Naive thymus-derived CD8-positive, alpha-beta T cell (primary cell): ENCODE measurements around the gene ITGAL. TPM values are rescaled to one million over a fixed set of nuclear protein-coding genes. Genes with fewer than 3 reads are reported as not detected.

Experiments
- ATAC-seq, 2 donors: fragments of 150-1000 bp; cut with Tn5 transposase in 1 of 2; sonication (Bioruptor Pico), chemical (Tn5 transposase) in 1 of 2; 1 replicate in 1 of 2; 2 replicates in 1 of 2; pipeline ENCODE4 v1.10.0; 2021; ENCODE audit warnings: mild to moderate bottlenecking in 2 of 2, moderate library complexity in 2 of 2
- POLR2A ChIA-PET: fragments of 350-600 bp; sonication (Branson Sonifier 250); formaldehyde crosslinking; loops from one replicate; lab custom pipeline; 2021; ENCODE audit warnings: antibody characterized with exemption; lab: Charles Lee
- DNase-seq, 10 donors: peaks; one replicate each; pipeline versions ENCODE4 v3.0.0 to v3.0.0-alpha.2; 2020 to 2022
- H3K27ac Mint-ChIP-seq, 10 donors: one replicate each; pipeline ENCODE4 v1.8.0; 2020 to 2022; ENCODE audit warnings: mild to moderate bottlenecking in 10 of 10, mixed read lengths in 10 of 10, moderate library complexity in 4 of 10, inconsistent platforms in 1 of 10
- H3K27me3 Mint-ChIP-seq, 5 donors: one replicate each; pipeline ENCODE4 v1.8.0; 2021 to 2022; ENCODE audit warnings: mixed read lengths in 5 of 5
- H3K36me3 Mint-ChIP-seq, 3 donors: one replicate each; pipeline ENCODE4 v1.8.0; 2020 to 2022; ENCODE audit warnings: mixed read lengths in 3 of 3, mild to moderate bottlenecking in 2 of 3, inconsistent platforms in 1 of 3
- H3K4me1 Mint-ChIP-seq, 4 donors: one replicate each; pipeline ENCODE4 v1.8.0; 2021 to 2022; ENCODE audit warnings: mixed read lengths in 4 of 4
- H3K4me3 Mint-ChIP-seq, 10 donors: one replicate each; pipeline ENCODE4 v1.8.0; 2020 to 2022; ENCODE audit warnings: mild to moderate bottlenecking in 10 of 10, mixed read lengths in 10 of 10, moderate library complexity in 6 of 10, inconsistent platforms in 1 of 10
- H3K9me3 Mint-ChIP-seq, 9 donors: one replicate each; pipeline ENCODE4 v1.8.0; 2020 to 2022; ENCODE audit warnings: mixed read lengths in 9 of 9, mild to moderate bottlenecking in 3 of 9, inconsistent platforms in 1 of 9, moderate library complexity in 1 of 9
- polyA plus RNA-seq, 3 donors: library from polyadenylated mRNA; unstranded; fragments of 300-500 nt; fragmentation: Illumina TruSeq; gene quantifications; one replicate each; pipeline ENCODE4 v1.2.3, GENCODE V29; 2021
- total RNA-seq, 8 experiments: library from RNA in 2 of 8; stranded (reverse) in 2 of 8; gene quantifications; one replicate each; pipeline ENCODE4 v1.2.3 and lab custom pipeline; 2021 to 2026

The ITGAL gene
- total RNA-seq (100 to 1,000 TPM; 334 to 339 TPM), polyA plus RNA-seq (100 to 1,000 TPM; 121 to 157 (median 124) TPM), total RNA-seq (lab: John Stamatoyannopoulos, UW) (161 to 622 (median 403) reads per million in 6 experiments)

GRCh38 chr16:30472328-30472942 lies at the start of gene ITGAL:
TSS of gene ITGAL (plus strand) at chr16:30472742. CDS start at chr16:30472838, 96 bp downstream.
- H3K36me3 Mint-ChIP-seq: peaks cover 4 to 41% (median 20%) of the 10 kb centered on the region in 3 donors
- peak; percentile 47 to 90 (median 78) for DNase-seq
- peaks cover 25 to 81% (median 65%) of the 10 kb centered on the region in 4 donors for H3K4me1 Mint-ChIP-seq
- H3K4me3 Mint-ChIP-seq: peak within 1 kb of the TSS; percentile 91 to 99 (median 97)
- peak; percentile 81 to 91 for ATAC-seq
- POLR2A ChIA-PET: interaction anchor here (0.7 to 10.3 kb wide), 22 partner anchors 8 to 645 kb away, joined by 3 to 247 read pairs (median 6); partner anchors contain the start of genes ALDOA, DCTPP1, FBRS and PHKG2
- H3K27me3 Mint-ChIP-seq: no peaks in the 10 kb centered on the region
- no peaks in the 10 kb centered on the region for H3K9me3 Mint-ChIP-seq
- peak within 1 kb of the TSS; percentile 89 to 98 (median 94) for H3K27ac Mint-ChIP-seq

- Mint-ChIP-seq H3K27ac (peak overlapping the region; percentile 15 to 89 (median 73)), H3K36me3 (peaks cover 0 to 47% (median 0%) of the 10 kb centered on the region in 3 donors), H3K4me3 (peak overlapping the region in 8 of 10 donors; percentile 1 to 72 (median 54)), H3K4me1 (peaks cover 5 to 25% (median 7%) of the 10 kb centered on the region in 4 donors), H3K27me3 (no peaks in the 10 kb centered on the region), H3K9me3 (no peaks in the 10 kb centered on the region)
- POLR2A ChIA-PET: interaction anchor here (0.6 to 3.6 kb wide), 2 partner anchors 11 to 372 kb away, joined by 7 to 75 read pairs; no protein-coding TSS in a partner anchor
- no peak for DNase-seq
- no peak for ATAC-seq
Observed at GRCh38 chr16:30428055-30428454, 44.5 kb upstream of the ITGAL start.

DNA sequence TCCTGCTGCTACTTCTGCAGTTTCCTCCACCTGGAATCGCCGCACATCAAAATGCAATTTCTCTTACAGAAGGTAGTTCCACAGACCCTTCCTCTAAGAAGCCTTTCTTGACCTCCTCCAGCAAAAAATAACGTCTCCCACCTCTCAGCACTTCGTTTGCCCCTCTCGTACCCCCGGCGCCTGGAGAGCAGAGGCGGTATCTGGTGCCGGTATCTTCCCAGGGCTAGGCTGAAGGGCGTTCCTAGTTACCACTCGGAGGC lies 43.2 kb upstream of the ITGAL start:
- peaks cover 5 to 29% (median 10%) of the 10 kb centered on the region in 4 donors for H3K4me1 Mint-ChIP-seq
- H3K36me3 Mint-ChIP-seq: peaks cover 0 to 34% (median 0%) of the 10 kb centered on the region in 3 donors
- peak overlapping the region in 1 of 10 donors; percentile 75 for H3K27ac Mint-ChIP-seq
- ATAC-seq (peak in 1 of 2 donors; percentile 17), DNase-seq (no peak)
- POLR2A ChIA-PET: interaction anchor here (0.6 to 3.6 kb wide), 33 partner anchors 9 to 578 kb away, joined by 3 to 75 read pairs (median 6); partner anchors contain the start of genes ALDOA, CORO1A, ITGAL and PRR14
- H3K4me3 Mint-ChIP-seq: no peak overlapping the region
- H3K27me3 Mint-ChIP-seq: no peaks in the 10 kb centered on the region
- H3K9me3 Mint-ChIP-seq: no peaks in the 10 kb centered on the region

- H3K9me3 Mint-ChIP-seq: no peaks in the 10 kb centered on the region
- H3K36me3 Mint-ChIP-seq: peaks cover 0 to 29% (median 0%) of the 10 kb centered on the region in 3 donors
- H3K4me3 Mint-ChIP-seq: no peak within 1 kb of the TSS
- DNase-seq (peak; percentile 84 to 99 (median 96)), ATAC-seq (peak; percentile 97)
- H3K4me1 Mint-ChIP-seq: peaks cover 5 to 35% (median 12%) of the 10 kb centered on the region in 4 donors
- H3K27ac Mint-ChIP-seq: peak within 1 kb of the TSS in 4 of 10 donors; percentile 52 to 80 (median 75)
- H3K27me3 Mint-ChIP-seq: no peaks in the 10 kb centered on the region
- POLR2A ChIA-PET: interaction anchor here (0.5 to 3.6 kb wide), 41 partner anchors 10 to 579 kb away, joined by 3 to 75 read pairs (median 6); partner anchors contain the start of genes ALDOA, CORO1A, ITGAL and PRR14
Observed at GRCh38 chr16:30429678-30430427, 42.7 kb upstream of the ITGAL start, which contains the start of gene DCTPP1. TSS of gene DCTPP1 (minus strand) at chr16:30430030. CDS start at chr16:30429980, 50 bp downstream.

- peak; percentile 6 to 13 for ATAC-seq
- no peaks in the 10 kb centered on the region for H3K9me3 Mint-ChIP-seq
- H3K27me3 Mint-ChIP-seq: no peaks in the 10 kb centered on the region
- POLR2A ChIA-PET: interaction anchor here (0.5 to 3.6 kb wide), 36 partner anchors 10 to 365 kb away, joined by 3 to 75 read pairs (median 6); partner anchors contain the start of genes ALDOA, CORO1A, ITGAL and PRR14
- peak overlapping the region in 1 of 10 donors; percentile 34 for H3K27ac Mint-ChIP-seq
- H3K4me3 Mint-ChIP-seq: no peak overlapping the region
- H3K4me1 Mint-ChIP-seq: peaks cover 5 to 37% (median 13%) of the 10 kb centered on the region in 4 donors
- no peak for DNase-seq
- H3K36me3 Mint-ChIP-seq: peaks cover 0 to 23% (median 0%) of the 10 kb centered on the region in 3 donors
Observed at GRCh38 chr16:30430428-30430970, 42.0 kb upstream of the ITGAL start.

DNA sequence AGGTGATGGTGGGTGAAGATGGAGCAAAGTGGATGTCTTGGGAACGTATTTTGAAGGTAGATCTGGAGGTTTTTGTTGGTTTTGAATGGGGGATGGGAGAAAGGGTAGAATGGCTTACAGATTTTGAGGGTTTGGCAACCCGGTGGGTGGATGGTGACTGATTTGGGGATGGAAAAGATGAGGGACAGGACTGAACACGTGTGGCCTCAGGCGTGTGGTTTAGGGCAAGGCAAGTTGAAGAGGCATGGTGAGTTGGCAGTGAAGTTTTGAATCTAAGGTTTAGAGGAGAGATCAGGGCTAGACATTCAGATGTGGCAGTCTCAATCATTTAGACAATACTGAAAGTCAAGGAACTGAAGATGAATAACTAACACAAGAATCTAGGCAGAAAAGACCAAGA lies 37.7 kb upstream of the ITGAL start:
- ATAC-seq (no peak), DNase-seq (no peak)
- Mint-ChIP-seq H3K9me3 (no peaks in the 10 kb centered on the region), H3K4me1 (peaks cover 0 to 16% (median 10%) of the 10 kb centered on the region in 4 donors), H3K27me3 (no peaks in the 10 kb centered on the region), H3K36me3 (no peaks in the 10 kb centered on the region), H3K27ac (peak overlapping the region in 3 of 10 donors; percentile 58 to 77 (median 60)), H3K4me3 (no peak overlapping the region)
- POLR2A ChIA-PET: interaction anchor here (0.6 kb wide), 2 partner anchors 269 to 896 kb away, joined by 3 to 5 read pairs; no protein-coding TSS in a partner anchor

GRCh38 chr16:30437511-30438046 lies 35.0 kb upstream of the ITGAL start:
- H3K9me3 Mint-ChIP-seq: no peaks in the 10 kb centered on the region
- H3K36me3 Mint-ChIP-seq: no peaks in the 10 kb centered on the region
- DNase-seq (no peak), ATAC-seq (no peak)
- H3K4me3 Mint-ChIP-seq: no peak overlapping the region
- no peaks in the 10 kb centered on the region for H3K27me3 Mint-ChIP-seq
- peaks cover 0 to 26% (median 11%) of the 10 kb centered on the region in 4 donors for H3K4me1 Mint-ChIP-seq
- H3K27ac Mint-ChIP-seq: peak overlapping the region in 2 of 10 donors; percentile 13 to 49
- POLR2A ChIA-PET: no interaction called here

DNA sequence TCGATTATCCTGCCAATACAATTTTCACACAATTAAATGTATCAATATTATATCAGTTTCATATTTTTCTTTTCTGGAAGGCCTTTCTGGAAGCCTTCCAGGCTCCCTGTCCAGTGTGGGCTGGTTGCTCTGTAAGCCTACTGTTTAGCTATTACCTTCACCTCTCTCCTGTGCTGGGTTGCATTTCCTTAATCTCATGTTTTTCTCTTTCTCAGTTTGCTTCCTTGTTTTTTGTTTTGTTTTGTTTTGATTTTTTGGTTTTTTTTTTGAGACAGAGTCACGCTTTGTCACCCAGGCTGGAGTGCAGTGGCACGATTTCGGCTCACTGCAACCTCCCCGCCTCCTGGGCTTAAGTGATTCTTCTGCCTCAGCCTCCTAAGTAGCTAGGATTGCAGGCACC lies 33.7 kb upstream of the ITGAL start:
- no peak overlapping the region for H3K4me3 Mint-ChIP-seq
- H3K27ac Mint-ChIP-seq: peak overlapping the region in 2 of 10 donors; percentile 22 to 35
- H3K9me3 Mint-ChIP-seq: no peaks in the 10 kb centered on the region
- POLR2A ChIA-PET: interaction anchor here (0.6 to 0.7 kb wide), 2 partner anchors 36 to 101 kb away, joined by 5 to 8 read pairs; no protein-coding TSS in a partner anchor
- H3K27me3 Mint-ChIP-seq: no peaks in the 10 kb centered on the region
- ATAC-seq (no peak), DNase-seq (no peak)
- peaks cover 9 to 10% (median 9%) of the 10 kb centered on the region in 3 donors for H3K36me3 Mint-ChIP-seq
- H3K4me1 Mint-ChIP-seq: peaks cover 9 to 34% (median 16%) of the 10 kb centered on the region in 4 donors

GRCh38 chr16:30439720-30440348 lies 32.7 kb upstream of the ITGAL start:
- H3K4me1 Mint-ChIP-seq: peaks cover 5 to 38% (median 22%) of the 10 kb centered on the region in 4 donors
- POLR2A ChIA-PET: interaction anchor here (0.6 to 1.7 kb wide), 4 partner anchors 29 to 141 kb away, joined by 3 to 5 read pairs (median 4); no protein-coding TSS in a partner anchor

GRCh38 chr16:30443631-30444030 lies 28.9 kb upstream of the ITGAL start:
- Mint-ChIP-seq H3K4me3 (peak overlapping the region; percentile 12 to 98 (median 86)), H3K36me3 (peaks cover 12 to 20% (median 12%) of the 10 kb centered on the region in 3 donors)
- POLR2A ChIA-PET: interaction anchor here (1.0 to 4.4 kb wide), 4 partner anchors 26 to 108 kb away, joined by 3 to 32 read pairs (median 8); partner anchors contain the start of genes ITGAL and ZNF747

More at GRCh38 chr16:30439720-30440348, 32.7 kb upstream of the ITGAL start:
- Mint-ChIP-seq H3K27me3 (no peaks in the 10 kb centered on the region), H3K4me3 (no peak overlapping the region), H3K27ac (no peak overlapping the region), H3K9me3 (no peaks in the 10 kb centered on the region), H3K36me3 (peaks cover 12 to 16% (median 12%) of the 10 kb centered on the region in 3 donors)
- no peak for DNase-seq
- ATAC-seq: no peak

More at GRCh38 chr16:30443631-30444030, 28.9 kb upstream of the ITGAL start:
- peaks cover 0 to 2% (median 0%) of the 10 kb centered on the region in 9 donors for H3K9me3 Mint-ChIP-seq
- peak overlapping the region in 7 of 10 donors; percentile 11 to 75 (median 47) for H3K27ac Mint-ChIP-seq
- H3K27me3 Mint-ChIP-seq: no peaks in the 10 kb centered on the region
- H3K4me1 Mint-ChIP-seq: peaks cover 12 to 50% (median 38%) of the 10 kb centered on the region in 4 donors
- ATAC-seq (no peak), DNase-seq (no peak)
